A549 (cell line): ENCODE measurements around the gene NUDT16. TPM values are rescaled to one million over a fixed set of nuclear protein-coding genes. Genes with fewer than 3 reads are reported as not detected.

Experiments
- ATAC-seq, 2 experiments: fragments of 200-7000 bp in 1 of 2; fragments of >200 bp in 1 of 2; cut with Nextera tagmentation in 1 of 2; cut with Tn5 transposase in 1 of 2; 3 replicates each; pipeline versions ENCODE4 v1.8.0 to v1.9.1; 2018 to 2020; ENCODE audit warnings: mild to moderate bottlenecking in 1 of 2, moderate library complexity in 1 of 2
- CTCF ChIA-PET: fragments of 300-600 bp; sonication (Branson Sonifier 250); formaldehyde crosslinking; extraction: SDS; loops from one replicate; lab custom pipeline; 2021; ENCODE audit warnings: antibody characterized with exemption, inconsistent platforms; lab: Yijun Ruan, JAX
- POLR2A ChIA-PET: fragments of 350-600 bp; formaldehyde crosslinking; extraction: SDS; loops from one replicate; lab custom pipeline; 2021; ENCODE audit warnings: antibody characterized with exemption, inconsistent platforms; lab: Yijun Ruan, JAX
- DNase-seq, 2 experiments: peaks; one replicate each; pipeline versions ENCODE4 v3.0.0 to v3.0.0-alpha.2; 2011 to 2016; ENCODE audit warnings: low read depth in 1 of 2, low spot score in 1 of 2
- FAIRE-seq: peaks from 2 replicates; lab custom pipeline; 2011; peaks lifted over from hg19 to GRCh38; lab: Jason Lieb, UNC
- H3K27ac ChIP-seq, 2 experiments: fragments of >200 bp; sonication (Bioruptor Twin); formaldehyde crosslinking; 3 replicates each; pipeline ENCODE4 v1.5.1; 2016 to 2017
- H3K4me1 ChIP-seq: fragments of >200 bp; sonication (Bioruptor Twin); formaldehyde crosslinking; 3 replicates; pipeline ENCODE4 v1.6.1; 2016
- H3K4me2 ChIP-seq: fragments of >200 bp; sonication (Bioruptor Twin); formaldehyde crosslinking; 3 replicates; pipeline ENCODE4 v1.6.1; 2016
- H3K4me3 ChIP-seq: fragments of >200 bp; sonication (Bioruptor Twin); formaldehyde crosslinking; 3 replicates; pipeline ENCODE4 v1.5.1; 2016
- H3K9me3 ChIP-seq: fragments of >200 bp; sonication (Bioruptor Twin); formaldehyde crosslinking; 3 replicates; pipeline ENCODE4 v1.6.1; 2016
- ATOH8 ChIP-seq: fragments of 250-450 bp; sonication (Bioruptor Pico); IDR thresholded peaks from 2 replicates; pipeline ENCODE4 v1.5.0; 2020; ENCODE audit warnings: low read depth, mild to moderate bottlenecking, moderate library complexity
- CEBPB ChIP-seq, 2 experiments: fragments of >200 bp in 1 of 2; sonication (Bioruptor Twin) in 1 of 2; formaldehyde crosslinking in 1 of 2; IDR thresholded peaks; 2 replicates each; pipeline ENCODE4 v1.6.1; 2012 to 2016
- EHF ChIP-seq: fragments of 250-450 bp; sonication (Bioruptor Pico); IDR thresholded peaks from 2 replicates; pipeline ENCODE4 v1.5.0; 2020; ENCODE audit warnings: mild to moderate bottlenecking
- EHMT2 ChIP-seq: fragments of 200-600 bp; sonication (generic); IDR thresholded peaks from 2 replicates; pipeline ENCODE4 v1.6.1; 2016; ENCODE audit warnings: antibody characterized with exemption, low read depth, mild to moderate bottlenecking, moderate library complexity
- FOXS1 ChIP-seq: fragments of 250-450 bp; sonication (Bioruptor Pico); IDR thresholded peaks from 2 replicates; pipeline ENCODE4 v1.5.0; 2020; ENCODE audit warnings: mild to moderate bottlenecking, moderate library complexity
- HEYL ChIP-seq: fragments of 250-450 bp; sonication (Bioruptor Pico); IDR thresholded peaks from 2 replicates; pipeline ENCODE4 v1.8.0; 2021; ENCODE audit warnings: mild to moderate bottlenecking, moderate library complexity
- HOXB13 ChIP-seq: fragments of 250-450 bp; sonication (Bioruptor Pico); IDR thresholded peaks from 2 replicates; pipeline ENCODE4 v1.5.0; 2020; ENCODE audit warnings: low read depth, mild to moderate bottlenecking, moderate library complexity
- HOXB5 ChIP-seq: fragments of 250-450 bp; sonication (Bioruptor Pico); IDR thresholded peaks from 2 replicates; pipeline ENCODE4 v1.5.0; 2020; ENCODE audit warnings: mild to moderate bottlenecking, moderate library complexity
- JUN ChIP-seq, 2 experiments: fragments of >200 bp; sonication (Bioruptor Twin); formaldehyde crosslinking; IDR thresholded peaks; 2 replicates in 1 of 2; 3 replicates in 1 of 2; pipeline ENCODE4 v1.6.1; 2016 to 2017
- JUNB ChIP-seq: fragments of >200 bp; sonication (Bioruptor Twin); formaldehyde crosslinking; IDR thresholded peaks from 2 replicates; pipeline ENCODE4 v1.6.1; 2016
- KDM1A ChIP-seq: fragments of 200-600 bp; sonication (generic); IDR thresholded peaks from 2 replicates; pipeline ENCODE4 v1.6.1; 2016; ENCODE audit warnings: low read depth, mild to moderate bottlenecking
- KDM5A ChIP-seq: fragments of 200-600 bp; sonication (generic); IDR thresholded peaks from 2 replicates; pipeline ENCODE4 v1.6.1; 2016; ENCODE audit warnings: antibody characterized with exemption, mild to moderate bottlenecking
- MAX ChIP-seq: IDR thresholded peaks from 2 replicates; pipeline ENCODE4 v1.6.1; 2012
- MYC ChIP-seq: IDR thresholded peaks from 2 replicates; pipeline ENCODE4 v1.6.1; 2012; ENCODE audit warnings: mild to moderate bottlenecking, inconsistent platforms, low read length, improper control_type of control experiment, borderline replicate concordance
- NR3C1 ChIP-seq: fragments of >200 bp; sonication (Bioruptor Twin); formaldehyde crosslinking; IDR thresholded peaks from 3 replicates; pipeline ENCODE4 v1.6.1; 2017
- PBX3 ChIP-seq: IDR thresholded peaks from 2 replicates; pipeline ENCODE4 v1.6.1; 2012
- POLR2A ChIP-seq: IDR thresholded peaks from 2 replicates; pipeline ENCODE4 v1.6.1; 2012; ENCODE audit warnings: mild to moderate bottlenecking, low read length
- RFX5 ChIP-seq: fragments of 450-650 bp; IDR thresholded peaks from 2 replicates; pipeline ENCODE4 v1.7.1; 2014; ENCODE audit warnings: antibody characterized with exemption, mild to moderate bottlenecking, moderate library complexity
- RNF2 ChIP-seq: fragments of 200-600 bp; sonication (generic); IDR thresholded peaks from 2 replicates; pipeline ENCODE4 v1.6.1; 2016; ENCODE audit warnings: low read depth, mild to moderate bottlenecking, antibody characterized with exemption, moderate library complexity, borderline replicate concordance
- TFCP2L1 ChIP-seq: fragments of 250-450 bp; sonication (Bioruptor Pico); IDR thresholded peaks from 2 replicates; pipeline ENCODE4 v1.5.0; 2021; ENCODE audit warnings: mild to moderate bottlenecking
- USF2 ChIP-seq: fragments of 450-650 bp; IDR thresholded peaks from 2 replicates; pipeline ENCODE4 v1.6.1; 2014; ENCODE audit warnings: antibody characterized with exemption
- ZC3H11A ChIP-seq: fragments of 450-650 bp; IDR thresholded peaks from 2 replicates; pipeline ENCODE4 v1.6.1; 2014; ENCODE audit warnings: antibody characterized with exemption, mild to moderate bottlenecking
- ZFP36 ChIP-seq: fragments of 450-650 bp; IDR thresholded peaks from 2 replicates; pipeline ENCODE4 v1.6.1; 2014; ENCODE audit warnings: borderline replicate concordance; ENCODE audit not compliant: partially characterized antibody
- WGBS: methylation state at CpG from one replicate; pipeline ENCODE4 v1.1.6; 2017; ENCODE audit errors: missing lambda C conversion rate; 5-methylcytosine and 5-hydroxymethylcytosine counted together
- polyA plus RNA-seq, 4 experiments: library from polyadenylated mRNA; depleted of rRNA in 3 of 4; stranded (reverse); fragments of >200 nt; fragmentation: RNase III in 1 of 4; extraction: RNeasy Plus Mini Kit Qiagen cat#74134 plus additional on column Dnase treatment in 1 of 4; gene quantifications; 2 replicates in 3 of 4; 3 replicates in 1 of 4; pipeline ENCODE4 v1.2.3, GENCODE V29; 2011 to 2017

The NUDT16 gene
- polyA plus RNA-seq, 2 of the 4 experiments (the other 2 are of a cell fraction): 5.6 to 11.2 TPM

GRCh38 chr3:131417751-131418150 lies 36.2 kb downstream of the NUDT16 start:
- Histone ChIP-seq H3K4me1 (no peaks in the 10 kb centered on the region), H3K4me2 (no peak overlapping the region), H3K27ac (no peak overlapping the region), H3K9me3 (no peaks in the 10 kb centered on the region)
- DNase-seq (no peak), ATAC-seq (no peak), FAIRE-seq (no peak)
- CTCF ChIA-PET: no interaction called here
- 60% methylated on average over 2 of the region's 2 CpGs for WGBS
- no peak for TF ChIP-seq CEBPB (IDR thresholded peaks at IDR 0.05)
- TF ChIP-seq USF2: no peak
- TF ChIP-seq EHMT2: no peak
- no peak for TF ChIP-seq FOXS1 (CRISPR knock-in tag)
- TF ChIP-seq EHF (CRISPR knock-in tag): no peak
- TF ChIP-seq NR3C1: no peak
- no peak for TF ChIP-seq POLR2A
- TF ChIP-seq HEYL (CRISPR knock-in tag): no peak
- TF ChIP-seq MAX: no peak
- no peak for TF ChIP-seq TFCP2L1 (CRISPR knock-in tag)
- TF ChIP-seq KDM1A: no peak
- TF ChIP-seq, all 56 proteins: peak for 0
- POLR2A ChIA-PET: no interaction called here
- no peak overlapping the region for H3K4me3 ChIP-seq

GRCh38 chr3:131421301-131421700 lies 39.7 kb downstream of the NUDT16 start:
- ATAC-seq (no peak), FAIRE-seq (no peak), DNase-seq (no peak)
- Histone ChIP-seq H3K4me2 (no peak overlapping the region), H3K4me3 (no peak overlapping the region), H3K27ac (no peak overlapping the region), H3K4me1 (no peaks in the 10 kb centered on the region), H3K9me3 (no peaks in the 10 kb centered on the region)
- POLR2A ChIA-PET: no interaction called here
- 67% methylated on average over 1 of the region's 1 CpG for WGBS
- CTCF ChIA-PET: no interaction called here
- TF ChIP-seq ZC3H11A (no peak), JUN (IDR thresholded peaks at IDR 0.05) (no peak), KDM1A (no peak), RNF2 (no peak), ZFP36 (no peak)

GRCh38 chr3:131421957-131422498 lies 40.5 kb downstream of the NUDT16 start:
- Histone ChIP-seq H3K4me1 (no peaks in the 10 kb centered on the region), H3K4me3 (no peak overlapping the region), H3K9me3 (no peaks in the 10 kb centered on the region), H3K27ac (no peak overlapping the region), H3K4me2 (no peak overlapping the region)
- TF ChIP-seq KDM5A (no peak), MYC (no peak), HOXB13 (CRISPR knock-in tag) (no peak), PBX3 (no peak), HOXB5 (CRISPR knock-in tag) (no peak), ATOH8 (no peak), RFX5 (no peak), JUNB (no peak)
- no peak for FAIRE-seq
- ATAC-seq: no peak
- CTCF ChIA-PET: interaction anchor here (0.5 kb wide), 1 partner anchor 547 kb away, joined by 3 read pairs; no protein-coding TSS in a partner anchor
- no peak for DNase-seq
- POLR2A ChIA-PET: no interaction called here
